HUES64 (cell line): ENCODE results near the gene SAMD4B.

ENCODE experiments used
- H3K27ac ChIP-seq: 2 replicates; pipeline ENCODE4 v1.7.0; 2013; ENCODE audit warnings: low read depth, low read length, inconsistent platforms
- H3K27me3 ChIP-seq: 2 replicates; pipeline ENCODE4 v1.6.1; 2013; ENCODE audit warnings: mild to moderate bottlenecking, low read length; ENCODE audit not compliant: insufficient read depth
- H3K36me3 ChIP-seq: 2 replicates; pipeline ENCODE4 v1.6.1; 2013; ENCODE audit warnings: mild to moderate bottlenecking, low read length; ENCODE audit not compliant: insufficient read depth
- H3K4me1 ChIP-seq: 2 replicates; pipeline ENCODE4 v1.6.1; 2013; ENCODE audit warnings: mild to moderate bottlenecking, low read length, moderate library complexity; ENCODE audit not compliant: insufficient read depth
- H3K4me3 ChIP-seq: 2 replicates; pipeline ENCODE4 v1.5.1; 2013; ENCODE audit warnings: mild to moderate bottlenecking, low read length, moderate library complexity
- H3K9ac ChIP-seq: 2 replicates; pipeline ENCODE4 v1.6.1; 2013; ENCODE audit warnings: mild to moderate bottlenecking, low read depth, low read length
- H3K9me3 ChIP-seq: 2 replicates; pipeline ENCODE4 v1.6.1; 2013; ENCODE audit warnings: low read depth, low read length; ENCODE audit not compliant: insufficient read depth
- WGBS: fragments of 150-250, 120-280 bp; methylation state at CpG from one replicate; pipeline ENCODE4 v1.1.7; 2013; ENCODE audit warnings: missing lambda C conversion rate; 5-methylcytosine and 5-hydroxymethylcytosine counted together

SAMD4B gene

DNA sequence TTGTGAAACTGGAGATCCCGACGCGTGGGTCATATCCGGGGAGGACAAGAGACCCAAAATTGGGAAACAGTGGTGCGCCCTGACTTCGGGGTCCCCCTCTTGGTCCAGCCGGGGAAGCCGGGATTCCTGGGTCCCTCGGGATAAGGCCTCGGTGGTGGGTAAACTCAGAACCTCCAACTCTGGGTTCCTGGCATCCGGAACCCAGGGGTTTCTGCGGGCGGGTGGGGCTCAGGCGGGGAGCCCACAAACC lies 65.1 kb downstream of the SAMD4B start:
- peak overlapping the region; percentile 97 for H3K4me3 ChIP-seq
- H3K9me3 ChIP-seq: no peaks in the 10 kb centered on the region
- WGBS: 21% methylated on average over 14 of the region's 14 CpGs
- peak overlapping the region; percentile 81 for H3K9ac ChIP-seq
- H3K36me3 ChIP-seq: no peaks in the 10 kb centered on the region
- H3K27me3 ChIP-seq: no peaks in the 10 kb centered on the region
- H3K27ac ChIP-seq: 0 out of 2 replicates have a peak overlapping the region, but pooled peaks have one; percentile 83
- peaks cover 33% of the 10 kb centered on the region for H3K4me1 ChIP-seq

DNA sequence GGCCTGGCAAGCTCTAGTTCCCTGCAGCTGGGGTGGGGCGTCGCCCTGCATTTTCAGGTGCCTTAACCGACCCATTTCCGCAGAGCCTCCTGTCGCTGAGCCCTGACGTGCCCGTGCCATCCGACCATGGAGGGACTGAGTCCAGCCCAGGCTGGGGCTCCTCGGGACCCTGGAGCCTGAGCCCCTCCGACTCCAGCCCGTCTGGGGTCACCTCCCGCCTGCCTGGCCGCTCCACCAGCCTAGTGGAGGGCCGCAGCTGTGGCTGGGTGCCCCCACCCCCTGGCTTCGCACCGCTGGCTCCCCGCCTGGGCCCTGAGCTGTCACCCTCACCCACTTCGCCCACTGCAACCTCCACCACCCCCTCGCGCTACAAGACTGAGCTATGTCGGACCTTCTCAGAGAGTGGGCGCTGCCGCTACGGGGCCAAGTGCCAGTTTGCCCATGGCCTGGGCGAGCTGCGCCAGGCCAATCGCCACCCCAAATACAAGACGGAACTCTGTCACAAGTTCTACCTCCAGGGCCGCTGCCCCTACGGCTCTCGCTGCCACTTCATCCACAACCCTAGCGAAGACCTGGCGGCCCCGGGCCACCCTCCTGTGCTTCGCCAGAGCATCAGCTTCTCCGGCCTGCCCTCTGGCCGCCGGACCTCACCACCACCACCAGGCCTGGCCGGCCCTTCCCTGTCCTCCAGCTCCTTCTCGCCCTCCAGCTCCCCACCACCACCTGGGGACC lies 65.6 kb downstream of the SAMD4B start:
- H3K9ac ChIP-seq: no peak overlapping the region

DNA sequence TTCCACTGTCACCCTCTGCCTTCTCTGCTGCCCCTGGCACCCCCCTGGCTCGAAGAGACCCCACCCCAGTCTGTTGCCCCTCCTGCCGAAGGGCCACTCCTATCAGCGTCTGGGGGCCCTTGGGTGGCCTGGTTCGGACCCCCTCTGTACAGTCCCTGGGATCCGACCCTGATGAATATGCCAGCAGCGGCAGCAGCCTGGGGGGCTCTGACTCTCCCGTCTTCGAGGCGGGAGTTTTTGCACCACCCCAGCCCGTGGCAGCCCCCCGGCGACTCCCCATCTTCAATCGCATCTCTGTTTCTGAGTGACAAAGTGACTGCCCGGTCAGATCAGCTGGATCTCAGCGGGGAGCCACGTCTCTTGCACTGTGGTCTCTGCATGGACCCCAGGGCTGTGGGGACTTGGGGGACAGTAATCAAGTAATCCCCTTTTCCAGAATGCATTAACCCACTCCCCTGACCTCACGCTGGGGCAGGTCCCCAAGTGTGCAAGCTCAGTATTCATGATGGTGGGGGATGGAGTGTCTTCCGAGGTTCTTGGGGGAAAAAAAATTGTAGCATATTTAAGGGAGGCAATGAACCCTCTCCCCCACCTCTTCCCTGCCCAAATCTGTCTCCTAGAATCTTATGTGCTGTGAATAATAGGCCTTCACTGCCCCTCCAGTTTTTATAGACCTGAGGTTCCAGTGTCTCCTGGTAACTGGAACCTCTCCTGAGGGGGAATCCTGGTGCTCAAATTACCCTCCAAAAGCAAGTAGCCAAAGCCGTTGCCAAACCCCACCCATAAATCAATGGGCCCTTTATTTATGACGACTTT lies 66.4 kb downstream of the SAMD4B start:
- no peaks in the 10 kb centered on the region for H3K27me3 ChIP-seq
- H3K4me3 ChIP-seq: peak overlapping the region; percentile 87
- 86% methylated on average over 16 of the region's 20 CpGs for WGBS
- H3K36me3 ChIP-seq: no peaks in the 10 kb centered on the region
- no peaks in the 10 kb centered on the region for H3K9me3 ChIP-seq
- no peak overlapping the region for H3K9ac ChIP-seq
- H3K4me1 ChIP-seq: peaks cover 33% of the 10 kb centered on the region
- H3K27ac ChIP-seq: peak overlapping the region; percentile 48; the same call in 1 of the 2 replicates

More for the DNA sequence above, 65.6 kb downstream of the SAMD4B start:
- H3K27ac ChIP-seq: no peak overlapping the region; the same call in 1 of the 2 replicates
- WGBS: 73% methylated on average over 40 of the region's 40 CpGs
- H3K4me3 ChIP-seq: peak overlapping the region; percentile 97
- H3K9me3 ChIP-seq: no peaks in the 10 kb centered on the region
- H3K4me1 ChIP-seq: peaks cover 33% of the 10 kb centered on the region
- no peaks in the 10 kb centered on the region for H3K36me3 ChIP-seq
- no peaks in the 10 kb centered on the region for H3K27me3 ChIP-seq

DNA sequence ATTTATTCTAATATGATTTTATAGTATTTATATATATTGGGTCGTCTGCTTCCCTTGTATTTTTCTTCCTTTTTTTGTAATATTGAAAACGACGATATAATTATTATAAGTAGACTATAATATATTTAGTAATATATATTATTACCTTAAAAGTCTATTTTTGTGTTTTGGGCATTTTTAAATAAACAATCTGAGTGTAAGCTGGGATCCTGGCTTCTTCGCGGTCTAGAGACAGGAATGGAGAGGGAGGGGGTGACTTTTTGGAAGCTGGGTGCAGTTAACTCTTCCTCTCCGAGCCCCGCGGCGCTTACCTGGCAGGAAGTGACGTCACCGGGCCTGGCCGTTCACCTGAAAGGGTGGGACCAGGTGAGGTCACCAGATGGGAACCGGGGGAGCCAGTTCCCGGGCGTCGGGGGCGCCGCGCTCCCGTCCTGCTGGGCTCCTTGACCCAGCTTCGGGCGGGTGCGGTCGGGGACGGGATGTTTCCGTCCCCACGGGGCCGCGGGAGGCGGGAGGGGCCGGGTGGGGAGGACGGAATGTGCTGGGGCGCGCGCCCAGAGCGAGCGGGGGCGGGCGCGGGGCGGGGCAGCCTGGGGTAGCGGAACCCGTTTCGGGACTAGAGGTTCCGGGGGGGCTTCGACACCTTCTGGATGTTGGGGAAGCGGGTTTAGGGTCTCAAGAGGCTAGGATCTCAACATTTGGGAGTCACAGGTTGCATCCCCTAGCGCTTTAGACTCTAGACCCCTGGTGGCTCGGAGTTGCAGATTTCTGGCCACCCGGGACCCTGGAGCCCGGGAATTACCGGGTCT lies 67.2 kb downstream of the SAMD4B start:
- Histone ChIP-seq H3K27ac (peak overlapping the region; percentile 97), H3K9me3 (no peaks in the 10 kb centered on the region), H3K27me3 (no peaks in the 10 kb centered on the region), H3K9ac (peak overlapping the region; percentile 90), H3K4me3 (peak overlapping the region; percentile 87), H3K36me3 (no peaks in the 10 kb centered on the region), H3K4me1 (peaks cover 35% of the 10 kb centered on the region)
- WGBS: under 1% methylated on average over 49 of the region's 52 CpGs

DNA sequence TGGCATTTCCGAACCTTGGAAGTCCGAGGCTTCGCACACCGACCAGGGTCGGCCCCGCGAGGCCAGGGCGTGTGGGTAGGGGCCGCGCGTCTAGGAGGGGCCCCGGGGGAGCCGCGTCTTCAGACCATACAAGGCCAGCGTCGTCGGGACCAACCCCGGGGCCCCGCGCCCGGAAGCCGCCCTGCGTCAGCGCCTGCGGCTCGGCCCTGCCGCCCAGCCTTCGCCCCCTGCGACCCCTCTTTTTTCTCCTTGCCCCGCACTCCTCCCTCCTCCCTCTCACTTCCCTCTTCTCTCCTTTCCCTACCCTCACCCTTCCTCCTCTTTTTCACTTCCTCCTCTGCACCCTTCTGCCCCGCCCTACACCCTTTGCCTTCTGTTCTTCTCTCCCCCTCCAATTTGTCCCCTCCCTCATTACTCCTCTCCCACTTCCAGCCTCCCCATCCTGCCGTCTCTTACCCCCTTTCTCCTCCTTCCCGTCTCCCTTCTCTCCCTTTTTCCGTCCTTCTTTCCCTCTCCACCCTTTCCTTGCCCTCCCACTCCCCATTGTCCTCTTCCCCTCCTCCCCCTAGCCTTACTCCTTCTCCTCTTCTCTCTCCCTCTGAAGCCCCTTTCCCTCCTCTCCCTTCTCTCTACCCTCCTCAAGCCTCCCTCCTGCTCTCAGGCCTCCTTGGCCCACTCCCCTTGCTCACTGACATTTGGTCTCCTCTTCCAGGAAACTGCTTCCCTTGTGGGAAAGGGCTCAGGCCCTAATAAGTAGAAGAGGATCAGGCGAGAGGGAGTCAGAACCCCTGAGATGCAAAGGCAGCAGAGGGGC lies 68.0 kb downstream of the SAMD4B start:
- 2% methylated on average over 35 of the region's 35 CpGs for WGBS
- no peaks in the 10 kb centered on the region for H3K9me3 ChIP-seq
- H3K27ac ChIP-seq: peak overlapping the region; percentile 97
- H3K4me3 ChIP-seq: peak overlapping the region; percentile 87
- H3K4me1 ChIP-seq: peaks cover 36% of the 10 kb centered on the region
- H3K9ac ChIP-seq: peak overlapping the region; percentile 90
- no peaks in the 10 kb centered on the region for H3K36me3 ChIP-seq
- H3K27me3 ChIP-seq: no peaks in the 10 kb centered on the region

GRCh38 chr19:39410831-39411080 lies 68.5 kb downstream of the SAMD4B start:
- no peaks in the 10 kb centered on the region for H3K9me3 ChIP-seq
- H3K9ac ChIP-seq: peak overlapping the region; percentile 90; the same call in 1 of the 2 replicates
- H3K36me3 ChIP-seq: peaks cover under 1% of the 10 kb centered on the region; the same call in 1 of the 2 replicates
- peak overlapping the region; percentile 87 for H3K4me3 ChIP-seq
- H3K4me1 ChIP-seq: peaks cover 33% of the 10 kb centered on the region
- peak overlapping the region; percentile 97; the same call in 1 of the 2 replicates for H3K27ac ChIP-seq
- 74% methylated on average over 1 of the region's 1 CpG for WGBS
- H3K27me3 ChIP-seq: no peaks in the 10 kb centered on the region

- Histone ChIP-seq H3K4me1 (peaks cover 28% of the 10 kb centered on the region), H3K36me3 (peaks cover 5% of the 10 kb centered on the region; the same call in 1 of the 2 replicates), H3K27me3 (no peaks in the 10 kb centered on the region), H3K27ac (peak overlapping the region; percentile 65; the same call in 1 of the 2 replicates), H3K4me3 (peak overlapping the region; percentile 87), H3K9ac (no peak overlapping the region), H3K9me3 (no peaks in the 10 kb centered on the region)
- WGBS: 38% methylated on average over 8 of the region's 9 CpGs
These were observed 69.0 kb downstream of the SAMD4B start for GRCh38 chr19:39411081-39411831.

DNA sequence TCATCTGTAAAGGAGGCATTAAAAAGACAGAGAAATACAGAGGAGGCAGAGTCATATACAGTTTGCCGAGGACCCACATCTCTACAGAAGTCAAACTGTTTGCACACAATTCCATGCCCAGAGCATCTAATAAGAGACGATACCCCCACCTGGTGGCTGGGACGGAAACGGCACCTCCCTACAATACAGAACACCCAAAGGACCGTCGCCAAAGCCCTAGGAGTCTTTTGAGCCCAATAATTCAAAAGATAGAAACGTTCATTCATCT lies 69.5 kb downstream of the SAMD4B start:
- Histone ChIP-seq H3K4me1 (peaks cover 28% of the 10 kb centered on the region), H3K9ac (no peak overlapping the region; the same call in 1 of the 2 replicates), H3K4me3 (peak overlapping the region; percentile 87), H3K27me3 (no peaks in the 10 kb centered on the region), H3K36me3 (peaks cover 10% of the 10 kb centered on the region), H3K27ac (peak overlapping the region; percentile 65; the same call in 1 of the 2 replicates), H3K9me3 (no peaks in the 10 kb centered on the region)
- 5% methylated on average over 7 of the region's 7 CpGs for WGBS

GRCh38 chr19:39412100-39412866 lies 70.1 kb downstream of the SAMD4B start, which contains the start of gene PLEKHG2:
Gene PLEKHG2, plus strand, starts transcription at chr19:39412669. Its CDS starts 1,418 bp downstream, at chr19:39414087.
- Histone ChIP-seq H3K9ac (peak within 1 kb of the TSS; percentile 95), H3K36me3 (peaks cover 15% of the 10 kb centered on the region), H3K27me3 (no peaks in the 10 kb centered on the region), H3K4me3 (peak within 1 kb of the TSS; percentile 99), H3K27ac (peak within 1 kb of the TSS; percentile 99), H3K4me1 (peaks cover 28% of the 10 kb centered on the region), H3K9me3 (no peaks in the 10 kb centered on the region)
- under 1% methylated on average over 60 of the region's 60 CpGs for WGBS
